ENCODE measurements around the gene FCHSD2.
"Not testable (repeated sequence)": the region's sequence is repeated elsewhere in the genome, so short reads cannot be mapped to it uniquely, and the experiment has no call there.

Gene FCHSD2

GRCh38 chr11:72909558-72910388 lies 232.3 kb downstream of the FCHSD2 start:
- WGBS (ENCODE audit: insufficient coverage, insufficient read length): no CpG with 5 or more reads among the region's 42 CpGs
- not testable (repeated sequence) for H3K4me3 ChIP-seq (ENCODE audit: low read length); H3K4me1 ChIP-seq (ENCODE audit: control insufficient read depth, insufficient read depth, low read length); H3K27me3 ChIP-seq (ENCODE audit: control insufficient read depth, insufficient read depth, low read length); H3K9me3 ChIP-seq (ENCODE audit: control insufficient read depth, insufficient read depth, low read length); DNase-seq (ENCODE audit: low read depth, low spot score); H3K36me3 ChIP-seq (ENCODE audit: control insufficient read depth, insufficient read depth, low read length); H3K27ac ChIP-seq (ENCODE audit: low read length)

DNA sequence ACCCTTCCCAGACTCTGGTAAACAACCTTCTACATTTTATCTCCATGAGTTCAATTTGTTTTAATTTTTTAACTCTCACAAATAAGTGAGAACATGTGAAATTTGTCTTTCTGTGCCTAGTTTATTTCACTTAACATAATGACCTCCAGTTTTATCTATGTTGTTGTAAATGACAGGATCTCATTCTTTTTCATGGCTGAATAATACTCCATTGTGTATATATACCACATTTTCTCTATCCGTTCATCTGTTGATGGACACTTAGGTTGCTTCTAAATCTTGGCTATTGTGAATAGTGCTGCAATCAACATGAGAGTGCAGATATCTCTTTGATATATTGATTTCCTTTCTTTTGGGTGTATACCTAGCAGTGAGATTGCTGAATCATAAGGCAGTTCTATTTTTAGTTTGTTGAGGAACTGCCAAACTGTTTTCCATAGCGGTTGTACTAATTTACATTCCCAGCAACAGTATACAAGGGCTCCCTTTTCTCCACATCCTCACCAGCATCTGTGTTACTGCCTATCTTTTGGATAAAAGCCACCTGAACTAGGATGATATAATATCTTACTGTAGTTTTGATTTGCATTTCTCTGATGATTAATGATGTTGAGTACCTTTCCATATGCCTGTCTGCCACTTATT lies 234.0 kb downstream of the FCHSD2 start:
- Histone ChIP-seq H3K36me3 (ENCODE audit: control insufficient read depth, insufficient read depth, low read length) (no peaks in the 10 kb centered on the region), H3K9me3 (ENCODE audit: control insufficient read depth, insufficient read depth, low read length) (no peaks in the 10 kb centered on the region), H3K4me1 (ENCODE audit: control insufficient read depth, insufficient read depth, low read length) (no peaks in the 10 kb centered on the region), H3K27ac (ENCODE audit: low read length) (no peak overlapping the region), H3K27me3 (ENCODE audit: control insufficient read depth, insufficient read depth, low read length) (no peaks in the 10 kb centered on the region), H3K4me3 (ENCODE audit: low read length) (no peak overlapping the region)
- no peak for DNase-seq (ENCODE audit: low read depth, low spot score)
- WGBS (ENCODE audit: insufficient coverage, insufficient read length): no CpG with 5 or more reads among the region's 2 CpGs

GRCh38 chr11:72904016-72904415 lies 238.1 kb downstream of the FCHSD2 start:
- WGBS (ENCODE audit: insufficient coverage, insufficient read length): no CpG with 5 or more reads among the region's 4 CpGs
- no peak overlapping the region for H3K4me3 ChIP-seq (ENCODE audit: low read length)
- H3K36me3 ChIP-seq (ENCODE audit: control insufficient read depth, insufficient read depth, low read length): no peaks in the 10 kb centered on the region
- no peaks in the 10 kb centered on the region for H3K27me3 ChIP-seq (ENCODE audit: control insufficient read depth, insufficient read depth, low read length)
- no peak for DNase-seq (ENCODE audit: low read depth, low spot score)
- no peaks in the 10 kb centered on the region for H3K4me1 ChIP-seq (ENCODE audit: control insufficient read depth, insufficient read depth, low read length)
- no peaks in the 10 kb centered on the region for H3K9me3 ChIP-seq (ENCODE audit: control insufficient read depth, insufficient read depth, low read length)
- H3K27ac ChIP-seq (ENCODE audit: low read length): no peak overlapping the region

- no peak overlapping the region for H3K27ac ChIP-seq (ENCODE audit: low read length)
- no peaks in the 10 kb centered on the region for H3K27me3 ChIP-seq (ENCODE audit: control insufficient read depth, insufficient read depth, low read length)
- H3K36me3 ChIP-seq (ENCODE audit: control insufficient read depth, insufficient read depth, low read length): no peaks in the 10 kb centered on the region
- H3K4me3 ChIP-seq (ENCODE audit: low read length): no peak overlapping the region
- H3K4me1 ChIP-seq (ENCODE audit: control insufficient read depth, insufficient read depth, low read length): no peaks in the 10 kb centered on the region
- no peak for DNase-seq (ENCODE audit: low read depth, low spot score)
- H3K9me3 ChIP-seq (ENCODE audit: control insufficient read depth, insufficient read depth, low read length): no peaks in the 10 kb centered on the region
Measured at GRCh38 chr11:72901374-72901773, 240.7 kb downstream of the FCHSD2 start.

DNA sequence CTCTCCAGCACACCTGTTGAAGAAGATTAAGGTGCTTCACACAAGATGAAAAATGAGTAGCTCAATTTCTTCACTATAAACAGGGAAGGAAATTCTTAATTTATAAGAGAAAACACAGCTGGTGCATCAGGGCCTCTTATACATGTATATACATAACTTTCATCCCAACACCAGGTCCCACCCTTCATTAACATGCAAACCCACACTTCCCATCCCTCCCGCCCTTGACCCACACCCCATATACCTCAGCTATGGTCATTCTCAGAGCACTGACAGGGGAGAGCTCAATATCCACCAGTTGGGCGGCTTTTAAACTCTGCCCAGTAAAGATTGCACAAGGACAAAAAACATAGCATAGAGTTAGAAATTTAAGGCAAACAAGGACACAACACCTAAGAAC lies 242.1 kb downstream of the FCHSD2 start:
- no peaks in the 10 kb centered on the region for H3K36me3 ChIP-seq (ENCODE audit: control insufficient read depth, insufficient read depth, low read length)
- H3K27me3 ChIP-seq (ENCODE audit: control insufficient read depth, insufficient read depth, low read length): no peaks in the 10 kb centered on the region
- H3K4me1 ChIP-seq (ENCODE audit: control insufficient read depth, insufficient read depth, low read length): no peaks in the 10 kb centered on the region
- DNase-seq (ENCODE audit: low read depth, low spot score): no peak
- H3K27ac ChIP-seq (ENCODE audit: low read length): no peak overlapping the region
- no peaks in the 10 kb centered on the region for H3K9me3 ChIP-seq (ENCODE audit: control insufficient read depth, insufficient read depth, low read length)
- no CpG with 5 or more reads among the region's 2 CpGs for WGBS (ENCODE audit: insufficient coverage, insufficient read length)
- H3K4me3 ChIP-seq (ENCODE audit: low read length): no peak overlapping the region

DNA sequence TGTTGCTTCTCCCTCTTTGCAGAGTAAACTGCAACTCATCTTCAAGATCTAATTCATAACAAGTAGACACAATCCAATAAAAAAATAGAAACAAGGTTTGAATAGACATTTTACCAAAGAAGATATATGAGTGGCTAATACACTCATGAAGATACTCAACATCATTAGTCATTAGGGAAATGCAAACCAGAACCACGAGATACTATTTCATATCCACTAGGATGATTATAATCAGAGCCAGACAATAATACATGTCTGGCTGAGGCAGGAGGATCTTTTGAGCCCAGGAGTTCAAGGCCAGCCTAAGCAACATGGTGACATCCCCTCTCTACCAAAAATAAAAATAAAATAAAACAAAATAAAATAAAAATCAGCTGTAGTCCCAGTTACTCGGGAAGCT lies 242.9 kb downstream of the FCHSD2 start:
- no peaks in the 10 kb centered on the region for H3K36me3 ChIP-seq (ENCODE audit: control insufficient read depth, insufficient read depth, low read length)
- no peak overlapping the region for H3K27ac ChIP-seq (ENCODE audit: low read length)
- no peak for DNase-seq (ENCODE audit: low read depth, low spot score)
- no peaks in the 10 kb centered on the region for H3K27me3 ChIP-seq (ENCODE audit: control insufficient read depth, insufficient read depth, low read length)
- no peak overlapping the region for H3K4me3 ChIP-seq (ENCODE audit: low read length)
- no CpG with 5 or more reads among the region's 2 CpGs for WGBS (ENCODE audit: insufficient coverage, insufficient read length)
- no peaks in the 10 kb centered on the region for H3K4me1 ChIP-seq (ENCODE audit: control insufficient read depth, insufficient read depth, low read length)
- H3K9me3 ChIP-seq (ENCODE audit: control insufficient read depth, insufficient read depth, low read length): no peaks in the 10 kb centered on the region

- no peaks in the 10 kb centered on the region for H3K36me3 ChIP-seq (ENCODE audit: control insufficient read depth, insufficient read depth, low read length)
- no peak for DNase-seq (ENCODE audit: low read depth, low spot score)
Measured at GRCh38 chr11:72897506-72897905, 244.6 kb downstream of the FCHSD2 start.

GRCh38 chr11:72896431-72896830 lies 245.7 kb downstream of the FCHSD2 start:
- Histone ChIP-seq H3K27me3 (ENCODE audit: control insufficient read depth, insufficient read depth, low read length) (no peaks in the 10 kb centered on the region), H3K36me3 (ENCODE audit: control insufficient read depth, insufficient read depth, low read length) (no peaks in the 10 kb centered on the region), H3K4me3 (ENCODE audit: low read length) (no peak overlapping the region), H3K9me3 (ENCODE audit: control insufficient read depth, insufficient read depth, low read length) (no peaks in the 10 kb centered on the region), H3K27ac (ENCODE audit: low read length) (no peak overlapping the region), H3K4me1 (ENCODE audit: control insufficient read depth, insufficient read depth, low read length) (no peaks in the 10 kb centered on the region)
- no CpG with 5 or more reads among the region's 1 CpG for WGBS (ENCODE audit: insufficient coverage, insufficient read length)
- DNase-seq (ENCODE audit: low read depth, low spot score): no peak

More at GRCh38 chr11:72897506-72897905, 244.6 kb downstream of the FCHSD2 start:
- H3K9me3 ChIP-seq (ENCODE audit: control insufficient read depth, insufficient read depth, low read length): no peaks in the 10 kb centered on the region
- no peak overlapping the region for H3K4me3 ChIP-seq (ENCODE audit: low read length)
- no peaks in the 10 kb centered on the region for H3K4me1 ChIP-seq (ENCODE audit: control insufficient read depth, insufficient read depth, low read length)
- H3K27me3 ChIP-seq (ENCODE audit: control insufficient read depth, insufficient read depth, low read length): no peaks in the 10 kb centered on the region
- no peak overlapping the region for H3K27ac ChIP-seq (ENCODE audit: low read length)

- Histone ChIP-seq H3K4me1 (ENCODE audit: control insufficient read depth, insufficient read depth, low read length) (no peaks in the 10 kb centered on the region), H3K4me3 (ENCODE audit: low read length) (no peak overlapping the region), H3K27ac (ENCODE audit: low read length) (no peak overlapping the region), H3K36me3 (ENCODE audit: control insufficient read depth, insufficient read depth, low read length) (no peaks in the 10 kb centered on the region), H3K9me3 (ENCODE audit: control insufficient read depth, insufficient read depth, low read length) (no peaks in the 10 kb centered on the region), H3K27me3 (ENCODE audit: control insufficient read depth, insufficient read depth, low read length) (no peaks in the 10 kb centered on the region)
- no peak for DNase-seq (ENCODE audit: low read depth, low spot score)
- WGBS (ENCODE audit: insufficient coverage, insufficient read length): no CpG with 5 or more reads among the region's 2 CpGs
Measured at GRCh38 chr11:72890881-72891280, 251.2 kb downstream of the FCHSD2 start.

DNA sequence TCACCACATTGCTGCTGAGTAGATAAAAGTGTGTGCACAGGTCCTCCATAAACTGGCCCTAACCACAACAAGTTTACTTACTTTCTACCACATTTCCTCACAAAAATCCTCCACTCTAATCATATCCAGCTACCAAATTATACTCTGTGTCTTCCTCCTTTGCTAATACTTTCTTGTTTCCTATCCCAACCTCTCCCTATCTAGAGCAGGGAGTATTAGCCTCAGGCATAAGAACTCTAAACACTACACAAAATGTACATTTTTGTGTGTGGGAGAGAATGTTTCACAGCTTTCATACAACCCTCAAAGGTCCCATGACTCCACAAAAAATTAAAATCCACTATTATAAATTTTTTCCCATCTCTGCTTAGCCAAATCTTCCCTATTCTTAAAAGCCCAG lies 255.5 kb downstream of the FCHSD2 start:
- DNase-seq (ENCODE audit: low read depth, low spot score): no peak
- no peaks in the 10 kb centered on the region for H3K36me3 ChIP-seq (ENCODE audit: control insufficient read depth, insufficient read depth, low read length)
- no peaks in the 10 kb centered on the region for H3K9me3 ChIP-seq (ENCODE audit: control insufficient read depth, insufficient read depth, low read length)
- H3K27me3 ChIP-seq (ENCODE audit: control insufficient read depth, insufficient read depth, low read length): no peaks in the 10 kb centered on the region
- no peaks in the 10 kb centered on the region for H3K4me1 ChIP-seq (ENCODE audit: control insufficient read depth, insufficient read depth, low read length)
- no peak overlapping the region for H3K4me3 ChIP-seq (ENCODE audit: low read length)
- no peak overlapping the region for H3K27ac ChIP-seq (ENCODE audit: low read length)
